Lung (tissue), 13 donors: Measurements from ENCODE around the gene MIX23. TPM values are rescaled to one million over a fixed set of nuclear protein-coding genes. Genes with fewer than 3 reads are reported as not detected.
A peak's percentile ranks its signal among the peaks of the same experiment; 100 is the strongest.

Experiments used
- ATAC-seq: fragments of 200-7000 bp; cut with Tn5 transposase; one replicate; pipeline ENCODE4 v1.9.1; 2020; ENCODE audit warnings: moderate number of reproducible peaks; ENCODE audit not compliant: insufficient read depth, low FRiP score
- DNase-seq, 3 donors: peaks; one replicate each; pipeline ENCODE4 v3.0.0-alpha.2; 2013 to 2017
- H3K27ac ChIP-seq, 2 donors: one replicate each; pipeline ENCODE4 v1.5.1; 2013; ENCODE audit warnings: mild to moderate bottlenecking in 2 of 2, moderate library complexity in 2 of 2, control low read depth in 1 of 2, inconsistent platforms in 1 of 2, low read depth in 1 of 2, low read length in 1 of 2
- H3K27me3 ChIP-seq, 3 donors: one replicate each; pipeline ENCODE4 v1.5.1; 2013; ENCODE audit warnings: low read length in 2 of 3; ENCODE audit not compliant: control insufficient read depth in 3 of 3, insufficient read depth in 3 of 3
- H3K36me3 ChIP-seq, 4 donors: one replicate each; pipeline ENCODE4 v1.5.1; 2013; ENCODE audit warnings: low read length in 4 of 4, mild to moderate bottlenecking in 1 of 4, moderate library complexity in 1 of 4; ENCODE audit not compliant: control insufficient read depth in 4 of 4, insufficient read depth in 4 of 4
- H3K4me1 ChIP-seq, 5 donors: one replicate each; pipeline ENCODE4 v1.5.1; 2013; ENCODE audit warnings: low read length in 5 of 5, mild to moderate bottlenecking in 2 of 5, moderate library complexity in 1 of 5; ENCODE audit not compliant: control insufficient read depth in 5 of 5, insufficient read depth in 5 of 5
- H3K4me3 ChIP-seq: one replicate; pipeline ENCODE4 v1.5.1; 2013; ENCODE audit warnings: mild to moderate bottlenecking, control low read depth, moderate library complexity
- H3K9ac ChIP-seq, 2 donors: one replicate each; pipeline ENCODE4 v1.5.1; 2013; ENCODE audit warnings: low read length in 2 of 2, control low read depth in 1 of 2; ENCODE audit not compliant: insufficient read depth in 1 of 2
- H3K9me3 ChIP-seq, 4 donors: one replicate each; pipeline ENCODE4 v1.5.1; 2013; ENCODE audit warnings: low read length in 3 of 4, mild to moderate bottlenecking in 1 of 4, moderate library complexity in 1 of 4; ENCODE audit not compliant: control insufficient read depth in 4 of 4, insufficient read depth in 3 of 4
- CTCF ChIP-seq: IDR thresholded peaks from 2 replicates; pipeline ENCODE4 v1.5.1; 2012; ENCODE audit warnings: mild to moderate bottlenecking; ENCODE audit errors: control extremely low read depth, extremely low read depth
- WGBS, 2 donors: extraction: QIAGEN DNeasy Blood & Tissue Kit; methylation state at CpG; one replicate each; pipeline ENCODE4 v1.1.7; 2013; 5-methylcytosine and 5-hydroxymethylcytosine counted together
- polyA plus RNA-seq, 2 donors: library from polyadenylated mRNA; stranded (reverse); fragments of 200-250 nt; gene quantifications; one replicate each; pipeline ENCODE4 v1.2.1, GENCODE V29; 2013
- small RNA-seq: library from RNA; depleted of rRNA; stranded (forward); fragments of <200 nt; gene quantifications from one replicate; pipeline ENCODE3, GENCODE V24; 2014; ENCODE audit warnings: low replicate concordance
- total RNA-seq, 2 donors: library from RNA; depleted of rRNA in 1 of 2; stranded (reverse); fragments of >200 nt in 1 of 2; gene quantifications; one replicate each; pipeline ENCODE4 v1.2.1, GENCODE V29; 2014 to 2021
- donor health status: control.
- donor health status: control.
- donor health status: Bipolar disorder and iron deficiency.
- donor health status: healthy.
- donor health status: DM: yes; HTN: yes; CAD: no.

Gene MIX23
- total and polyA plus RNA-seq, 4 donors = 17.8 to 40.4 (median 21.4) TPM

- DNase-seq (peak in 2 of 3 donors; percentile 65 to 82), ATAC-seq (no peak)
- 25 to 43% methylated on average over 3 of the region's 3 CpGs for WGBS, 2 donors
- no peak overlapping the region for H3K9ac ChIP-seq
- H3K27me3 ChIP-seq = peaks cover 0 to 2% (median 0%) of the 10 kb centered on the region in 3 donors
- H3K4me3 ChIP-seq = no peak overlapping the region
- peaks cover 0 to 2% (median 0%) of the 10 kb centered on the region in 4 donors for H3K9me3 ChIP-seq
- no peaks in the 10 kb centered on the region for H3K36me3 ChIP-seq
- no peak overlapping the region for H3K27ac ChIP-seq
- H3K4me1 ChIP-seq = peaks cover 0 to 10% (median 0%) of the 10 kb centered on the region in 5 donors
- no peak for TF ChIP-seq CTCF
Measured at GRCh38 chr3:122313281-122313680, 69.8 kb downstream of the MIX23 start.

- ATAC-seq (no peak), DNase-seq (no peak)
- H3K4me1 ChIP-seq = peaks cover 0 to 10% (median 0%) of the 10 kb centered on the region in 5 donors
- TF ChIP-seq CTCF = no peak
- H3K4me3 ChIP-seq = no peak overlapping the region
- H3K9me3 ChIP-seq = peaks cover 0 to 2% (median 0%) of the 10 kb centered on the region in 4 donors
- no peak overlapping the region for H3K27ac ChIP-seq
- no peaks in the 10 kb centered on the region for H3K36me3 ChIP-seq
- peaks cover 0 to 2% (median 0%) of the 10 kb centered on the region in 3 donors for H3K27me3 ChIP-seq
- H3K9ac ChIP-seq = no peak overlapping the region
Measured at GRCh38 chr3:122312826-122313225, 70.2 kb downstream of the MIX23 start.

- peaks cover 0 to 10% (median 0%) of the 10 kb centered on the region in 5 donors for H3K4me1 ChIP-seq
- H3K9ac ChIP-seq = no peak overlapping the region
- H3K4me3 ChIP-seq = no peak overlapping the region
- no peak for TF ChIP-seq CTCF
- DNase-seq (no peak), ATAC-seq (no peak)
- no peaks in the 10 kb centered on the region for H3K9me3 ChIP-seq
- no peaks in the 10 kb centered on the region for H3K36me3 ChIP-seq
- WGBS, 2 donors = 14 to 28% methylated on average over 1 of the region's 1 CpG
- H3K27me3 ChIP-seq = peaks cover 0 to 2% (median 0%) of the 10 kb centered on the region in 3 donors
- H3K27ac ChIP-seq = no peak overlapping the region
Measured at GRCh38 chr3:122310361-122310760, 72.7 kb downstream of the MIX23 start.

Small RNA genes lying within 50 kb of the gene (small RNA-seq; reads per million reads assigned to genes)
- gene AC083798.1 = not detected

Other genes starting within 250 kb of the MIX23 start
- gene CASR, start 199.6 kb downstream of the MIX23 start, total RNA-seq = under 1 TPM in 1 of 2 donors, not detected in 1; 0.40 TPM
- gene CASR, start 199.6 kb downstream of the MIX23 start, polyA plus RNA-seq = under 1 TPM; 0.02 TPM
- 10 to 100 TPM in 1 of 2 donors, 1 to 10 TPM in 1; 6.5 to 16.9 TPM for gene CSTA, start 58.0 kb downstream of the MIX23 start, total RNA-seq
- 10 to 100 TPM; 45.9 to 52.5 TPM for gene CSTA, start 58.0 kb downstream of the MIX23 start, polyA plus RNA-seq
- gene FAM162A, start 951 bp upstream of the MIX23 start, total RNA-seq = 10 to 100 TPM; 19.2 to 24.8 TPM
- 100 to 1,000 TPM in 1 of 2 donors, 10 to 100 TPM in 1; 40.1 to 111 TPM for gene FAM162A, start 951 bp upstream of the MIX23 start, polyA plus RNA-seq
- 1 to 10 TPM; 6.3 to 7.5 TPM for gene WDR5B, start 32.8 kb upstream of the MIX23 start, total RNA-seq
- gene WDR5B, start 32.8 kb upstream of the MIX23 start, polyA plus RNA-seq = 1 to 10 TPM; 2.8 to 3.6 TPM
- 10 to 100 TPM; 38.7 to 55.2 TPM for gene KPNA1, start 131.7 kb upstream of the MIX23 start, total RNA-seq
- gene KPNA1, start 131.7 kb upstream of the MIX23 start, polyA plus RNA-seq = 10 to 100 TPM; 10.8 to 19.2 TPM
- 10 to 100 TPM; 31.7 to 48.1 TPM for gene PARP9, start 181.1 kb upstream of the MIX23 start, total RNA-seq
- 10 to 100 TPM; 34.9 to 57.0 TPM for gene PARP9, start 181.1 kb upstream of the MIX23 start, polyA plus RNA-seq
- gene DTX3L, start 181.1 kb upstream of the MIX23 start, total RNA-seq = 10 to 100 TPM; 39.0 to 52.0 TPM
- gene DTX3L, start 181.1 kb upstream of the MIX23 start, polyA plus RNA-seq = 10 to 100 TPM; 18.7 to 22.3 TPM
- 1 to 10 TPM; 4.4 to 6.1 TPM for gene PARP15, start 194.4 kb upstream of the MIX23 start, total RNA-seq
- gene PARP15, start 194.4 kb upstream of the MIX23 start, polyA plus RNA-seq = 1 to 10 TPM; 2.4 to 4.3 TPM